CD14-positive monocyte (primary cell): ENCODE data around the gene CARS2. TPM values are rescaled to one million over a fixed set of nuclear protein-coding genes. Genes with fewer than 3 reads are reported as not detected.

Source experiments
- DNase-seq, 3 donors: peaks; one replicate each; pipeline ENCODE4 v3.0.0-alpha.2; 2011 to 2022
- H2AFZ ChIP-seq: 2 replicates; pipeline ENCODE4 v1.6.0; 2012; ENCODE audit warnings: mild to moderate bottlenecking, low read depth, low read length, inconsistent platforms; ENCODE audit not compliant: insufficient read depth, poor library complexity, severe bottlenecking
- H3K27ac ChIP-seq, 2 donors: 1 replicate in 1 of 2; 2 replicates in 1 of 2; pipeline ENCODE4 v1.5.1; 2012 to 2013; ENCODE audit warnings: low read length in 2 of 2, control low read depth in 1 of 2, inconsistent platforms in 1 of 2, low read depth in 1 of 2, mild to moderate bottlenecking in 1 of 2
- H3K27me3 ChIP-seq, 2 donors: one replicate each; pipeline versions ENCODE4 v1.6.0 to v1.6.1; 2011 to 2013; ENCODE audit warnings: low read length in 2 of 2; ENCODE audit not compliant: control insufficient read depth in 2 of 2, insufficient read depth in 2 of 2
- H3K36me3 ChIP-seq, 2 donors: replicated peaks in 1 of 2; 1 replicate in 1 of 2; 2 replicates in 1 of 2; pipeline versions ENCODE4 v1.5.1 to v1.6.1; 2012 to 2013; ENCODE audit warnings: low read length in 2 of 2, control low read depth in 1 of 2, inconsistent platforms in 1 of 2, mild to moderate bottlenecking in 1 of 2; ENCODE audit not compliant: insufficient read depth in 2 of 2, control insufficient read depth in 1 of 2
- H3K4me1 ChIP-seq, 2 donors: 1 replicate in 1 of 2; 2 replicates in 1 of 2; pipeline versions ENCODE4 v1.5.1 to v1.6.1; 2012 to 2013; ENCODE audit warnings: low read length in 2 of 2, control low read depth in 1 of 2, inconsistent platforms in 1 of 2, mild to moderate bottlenecking in 1 of 2, moderate library complexity in 1 of 2; ENCODE audit not compliant: insufficient read depth in 2 of 2, control insufficient read depth in 1 of 2
- H3K4me2 ChIP-seq: replicated peaks from 2 replicates; pipeline ENCODE3; 2012; ENCODE audit warnings: low read length, moderate library complexity, mild to moderate bottlenecking; ENCODE audit not compliant: poor library complexity, severe bottlenecking; ENCODE audit errors: extremely low read depth
- H3K4me3 ChIP-seq, 3 experiments: fragments of 200-600 bp in 1 of 3; sonication (generic) in 1 of 3; replicated peaks in 1 of 3; 1 replicate in 2 of 3; 2 replicates in 1 of 3; pipeline ENCODE4 v1.5.1; 2011 to 2013; ENCODE audit warnings: low read length in 3 of 3, mild to moderate bottlenecking in 3 of 3, control low read depth in 2 of 3, low read depth in 2 of 3, inconsistent platforms in 1 of 3, moderate library complexity in 1 of 3
- H3K79me2 ChIP-seq: 2 replicates; pipeline ENCODE4 v1.6.0; 2012; ENCODE audit warnings: mild to moderate bottlenecking, control low read depth, inconsistent platforms, low read length, moderate library complexity; ENCODE audit not compliant: insufficient read depth
- H3K9ac ChIP-seq: 2 replicates; pipeline ENCODE4 v1.6.0; 2017; ENCODE audit warnings: low read length, mild to moderate bottlenecking; ENCODE audit not compliant: insufficient read depth, poor library complexity, severe bottlenecking
- H3K9me3 ChIP-seq, 2 donors: replicated peaks in 1 of 2; 1 replicate in 1 of 2; 2 replicates in 1 of 2; pipeline versions ENCODE4 v1.5.1 to v1.6.1; 2012 to 2013; ENCODE audit warnings: low read length in 2 of 2, control low read depth in 1 of 2; ENCODE audit not compliant: control insufficient read depth in 1 of 2, insufficient read depth in 1 of 2
- H4K20me1 ChIP-seq: 2 replicates; pipeline ENCODE4 v1.6.0; 2012; ENCODE audit warnings: mild to moderate bottlenecking, low read length, control low read depth, moderate library complexity; ENCODE audit not compliant: insufficient read depth
- H3K27ac Mint-ChIP-seq, 7 donors: one replicate each; pipeline ENCODE4 v1.8.0; 2020; ENCODE audit warnings: mild to moderate bottlenecking in 7 of 7, mixed read lengths in 7 of 7, moderate library complexity in 6 of 7, inconsistent platforms in 2 of 7
- H3K27me3 Mint-ChIP-seq, 3 donors: one replicate each; pipeline ENCODE4 v1.8.0; 2021 to 2022; ENCODE audit warnings: low read depth in 3 of 3, mild to moderate bottlenecking in 3 of 3, mixed read lengths in 3 of 3, moderate library complexity in 3 of 3, inconsistent platforms in 1 of 3
- H3K36me3 Mint-ChIP-seq, 2 donors: one replicate each; pipeline ENCODE4 v1.8.0; 2020; ENCODE audit warnings: mixed read lengths in 2 of 2, inconsistent platforms in 1 of 2, mild to moderate bottlenecking in 1 of 2
- H3K4me1 Mint-ChIP-seq: one replicate; pipeline ENCODE4 v1.8.0; 2020; ENCODE audit warnings: mild to moderate bottlenecking, mixed read lengths
- H3K4me3 Mint-ChIP-seq, 2 donors: one replicate each; pipeline ENCODE4 v1.8.0; 2020; ENCODE audit warnings: mild to moderate bottlenecking in 2 of 2, mixed read lengths in 2 of 2, moderate library complexity in 1 of 2
- H3K9me3 Mint-ChIP-seq, 7 donors: one replicate each; pipeline ENCODE4 v1.8.0; 2020 to 2022; ENCODE audit warnings: mixed read lengths in 7 of 7, mild to moderate bottlenecking in 6 of 7, moderate library complexity in 6 of 7, inconsistent platforms in 2 of 7
- CTCF ChIP-seq: fragments of 200-600 bp; IDR thresholded peaks from one replicate; pipeline ENCODE4 v1.8.0; 2022; ENCODE audit warnings: antibody characterized with exemption, mild to moderate bottlenecking
- WGBS: methylation state at CpG from one replicate; pipeline ENCODE4 v1.1.5; 2013; ENCODE audit warnings: missing lambda C conversion rate; ENCODE audit not compliant: insufficient coverage; 5-methylcytosine and 5-hydroxymethylcytosine counted together
- intact Hi-C, 2 donors: fragments of 100-400 bp; cut with micrococcal nuclease; formaldehyde crosslinking; loops; one replicate each; pipeline versions ENCODE4 v1.15.0 to v1.15.1; 2023
- polyA plus RNA-seq, 3 donors: library from polyadenylated mRNA; depleted of rRNA in 1 of 3; unstranded in 2 of 3; stranded (reverse) in 1 of 3; fragments of 300-500 nt in 2 of 3; fragments of >200 nt in 1 of 3; fragmentation: Illumina TruSeq in 2 of 3; gene quantifications; 1 replicate in 2 of 3; 2 replicates in 1 of 3; pipeline ENCODE4 v1.2.3, GENCODE V29; 2012 to 2021

Gene CARS2
- polyA plus RNA-seq, 3 donors, result 130 to 305 (median 227) TPM

- Mint-ChIP-seq H3K9me3 (no peaks in the 10 kb centered on the region), H3K4me1 (peaks cover 59% of the 10 kb centered on the region), H3K4me3 (peak overlapping the region; percentile 70 to 84), H3K27me3 (no peaks in the 10 kb centered on the region), H3K36me3 (peaks cover 15 to 16% of the 10 kb centered on the region in 2 donors), H3K27ac (peak overlapping the region; percentile 33 to 85 (median 70))
- intact Hi-C loops, result loop anchor here in 1 of 2 donors (1.0 kb wide), 1 partner anchor 9 kb away; no protein-coding TSS in a partner anchor
- Histone ChIP-seq H3K9me3 (no peaks in the 10 kb centered on the region), H3K4me3 (peak overlapping the region; percentile 28 to 87 (median 38)), H3K4me1 (peaks cover 58 to 66% of the 10 kb centered on the region in 2 donors), H3K36me3 (peaks cover 3 to 20% of the 10 kb centered on the region in 2 donors), H3K27me3 (no peaks in the 10 kb centered on the region), H4K20me1 (no peaks in the 10 kb centered on the region), H3K9ac (peak overlapping the region; percentile 10), H2AFZ (peak overlapping the region; percentile 58), H3K79me2 (peaks cover 62% of the 10 kb centered on the region), H3K4me2 (peak overlapping the region; percentile 91), H3K27ac (peak overlapping the region; percentile 52 to 54)
- 72% methylated on average over 8 of the region's 8 CpGs for WGBS
- no peak for DNase-seq
- TF ChIP-seq CTCF, result no peak
Measured at GRCh38 chr13:110706570-110707372, 855 bp upstream of the CARS2 start.

GRCh38 chr13:110705356-110705825, 525 bp downstream of the CARS2 start:
- peak overlapping the region; percentile 60 to 92 (median 86) for H3K27ac Mint-ChIP-seq
- peak overlapping the region; percentile 51 to 87 (median 54) for H3K4me3 ChIP-seq
- no peaks in the 10 kb centered on the region for H3K9me3 ChIP-seq
- peaks cover 51 to 60% of the 10 kb centered on the region in 2 donors for H3K4me1 ChIP-seq
- H3K36me3 Mint-ChIP-seq, result peaks cover 23 to 27% of the 10 kb centered on the region in 2 donors
- no peaks in the 10 kb centered on the region for H3K27me3 ChIP-seq
- H3K4me1 Mint-ChIP-seq, result peaks cover 51% of the 10 kb centered on the region
- H3K4me3 Mint-ChIP-seq, result peak overlapping the region; percentile 81 to 91
- no peak for DNase-seq
- peaks cover 63% of the 10 kb centered on the region for H3K79me2 ChIP-seq
- 2% methylated on average over 8 of the region's 12 CpGs for WGBS
- TF ChIP-seq CTCF, result no peak
- H3K27ac ChIP-seq, result peak overlapping the region; percentile 43 to 72
- H3K9ac ChIP-seq, result peak overlapping the region; percentile 79
- no peaks in the 10 kb centered on the region for H3K27me3 Mint-ChIP-seq
- H2AFZ ChIP-seq, result peak overlapping the region; percentile 81
- peak overlapping the region; percentile 91 for H3K4me2 ChIP-seq
- peaks cover 15 to 33% of the 10 kb centered on the region in 2 donors for H3K36me3 ChIP-seq
- H3K9me3 Mint-ChIP-seq, result no peaks in the 10 kb centered on the region
- no peaks in the 10 kb centered on the region for H4K20me1 ChIP-seq
- intact Hi-C loops, result no loop called here
